NT2/D1 (cell line): Measurements from ENCODE around the gene CBR3.

ENCODE experiments used
- SUZ12 ChIP-seq: IDR thresholded peaks from 2 replicates; pipeline ENCODE4 v1.6.1; 2011; ENCODE audit not compliant: insufficient read length, insufficient read depth; ENCODE audit errors: extremely low read depth
- YY1 ChIP-seq: IDR thresholded peaks from 2 replicates; pipeline ENCODE4 v1.6.1; 2011; ENCODE audit not compliant: insufficient read length, insufficient read depth

GRCh38 chr21:36126208-36126565 is 8.7 kb upstream of the CBR3 start:
- TF ChIP-seq YY1, result no peak
- TF ChIP-seq SUZ12, result no peak
